ENCODE data around the gene CAAP1. TPM values are rescaled to one million over a fixed set of nuclear protein-coding genes. Genes with fewer than 3 reads are reported as not detected.
"Not testable (repeated sequence)": the region's sequence is repeated elsewhere in the genome, so short reads cannot be mapped to it uniquely, and the experiment has no call there.

Gene CAAP1
- total and polyA plus RNA-seq, 10 donors: 10.6 to 22.3 (median 13.6) TPM

- Histone ChIP-seq H3K9me3 (peaks cover 0 to 32% (median 26%) of the 10 kb centered on the region in 8 donors), H3K36me3 (peaks cover 0 to 95% (median 58%) of the 10 kb centered on the region in 6 donors), H3K4me1 (no peaks in the 10 kb centered on the region), H3K27me3 (replicated peaks in 1 of 7) (no peaks in the 10 kb centered on the region), H3K27ac (no peak overlapping the region), H3K4me3 (no peak overlapping the region)
- TF ChIP-seq CTCF (IDR thresholded peaks at IDR 0.05 in 8 of 11, conservative IDR thresholded peaks at IDR 0.05 in 3 of 11) (no peak), POLR2A (IDR thresholded peaks at IDR 0.05) (no peak), POLR2AphosphoS5 (IDR thresholded peaks at IDR 0.05) (no peak)
- intact Hi-C loops (cut with DNase I; ENCODE audit: low total_unique reads): no loop called here
- no peak for DNase-seq
- WGBS, 5 donors: 85 to 100% (median 96%) methylated on average over 4 of the region's 4 CpGs
Measured at GRCh38 chr9:26880262-26880661, 12.3 kb downstream of the CAAP1 start.

DNA sequence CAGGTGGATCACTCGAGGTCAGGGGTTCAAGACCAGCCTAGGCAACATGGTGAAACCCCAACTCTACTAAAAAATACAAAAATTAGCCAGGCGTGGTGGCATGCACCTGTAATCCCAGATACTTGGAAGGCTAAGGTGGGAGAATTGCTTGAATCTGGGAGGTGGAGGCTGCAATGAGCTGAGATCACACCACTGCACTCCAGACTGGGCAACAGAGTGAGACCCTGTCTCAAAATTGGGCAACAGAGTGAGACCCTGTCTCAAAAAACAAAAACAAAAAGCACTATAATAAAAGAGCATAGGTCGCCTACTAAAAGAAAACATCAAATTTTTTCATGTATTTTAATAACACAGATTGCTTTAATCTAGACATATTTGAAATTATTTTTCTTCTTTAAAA is 17.4 kb downstream of the CAAP1 start:
- H3K4me1 ChIP-seq; H3K4me3 ChIP-seq; H3K27me3 ChIP-seq (replicated peaks in 1 of 7); intact Hi-C loops (cut with DNase I; ENCODE audit: low total_unique reads); DNase-seq; H3K27ac ChIP-seq: not testable (repeated sequence)
- 90 to 97% (median 92%) methylated on average over 3 of the region's 3 CpGs for WGBS, 5 donors
- Histone ChIP-seq H3K9me3 (peaks cover 0 to 16% (median 13%) of the 10 kb centered on the region in 8 donors), H3K36me3 (peaks cover 0 to 62% (median 34%) of the 10 kb centered on the region in 6 donors)

DNA sequence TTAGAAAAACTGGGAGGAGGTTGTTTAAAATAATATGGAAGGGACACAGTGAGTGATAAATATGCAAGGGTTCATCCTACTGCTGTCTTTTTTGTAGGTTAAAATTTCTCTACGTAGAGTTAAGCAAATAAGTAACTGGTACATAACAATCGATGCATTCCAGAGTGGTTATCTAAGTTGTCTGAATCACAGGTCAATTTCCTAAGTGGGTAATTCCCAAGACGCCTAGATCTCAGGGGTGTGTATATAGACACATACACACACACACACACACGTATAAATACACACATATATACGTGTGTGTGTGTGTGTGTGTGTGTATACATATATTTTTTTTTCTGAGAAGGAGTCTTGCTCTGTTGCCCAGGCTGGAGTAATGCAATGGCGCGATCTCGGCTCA is 22.3 kb downstream of the CAAP1 start:
- H3K9me3 ChIP-seq: no peaks in the 10 kb centered on the region
- H3K36me3 ChIP-seq: peaks cover 0 to 61% (median 7%) of the 10 kb centered on the region in 6 donors
- H3K27ac ChIP-seq: no peak overlapping the region
- intact Hi-C loops (cut with DNase I; ENCODE audit: low total_unique reads): no loop called here
- no peaks in the 10 kb centered on the region for H3K4me1 ChIP-seq
- H3K27me3 ChIP-seq (replicated peaks in 1 of 7): no peaks in the 10 kb centered on the region
- no peak overlapping the region for H3K4me3 ChIP-seq
- TF ChIP-seq CTCF (IDR thresholded peaks at IDR 0.05 in 8 of 11, conservative IDR thresholded peaks at IDR 0.05 in 3 of 11): no peak
- no peak for DNase-seq
- WGBS, 5 donors: 87 to 98% (median 94%) methylated on average over 8 of the region's 8 CpGs

GRCh38 chr9:26863074-26863473 is 29.5 kb downstream of the CAAP1 start:
- no peak for DNase-seq
- no peaks in the 10 kb centered on the region for H3K9me3 ChIP-seq
- H3K4me3 ChIP-seq: no peak overlapping the region
- H3K27ac ChIP-seq: no peak overlapping the region
- TF ChIP-seq POLR2AphosphoS5 (IDR thresholded peaks at IDR 0.05) (no peak), CTCF (IDR thresholded peaks at IDR 0.05 in 8 of 11, conservative IDR thresholded peaks at IDR 0.05 in 3 of 11) (no peak), POLR2A (IDR thresholded peaks at IDR 0.05) (no peak)
- intact Hi-C loops (cut with DNase I; ENCODE audit: low total_unique reads): no loop called here
- H3K36me3 ChIP-seq: peaks cover 0 to 54% (median 21%) of the 10 kb centered on the region in 6 donors
- no peaks in the 10 kb centered on the region for H3K4me1 ChIP-seq
- 39 to 72% (median 68%) methylated on average over 1 of the region's 1 CpG for WGBS, 5 donors
- H3K27me3 ChIP-seq (replicated peaks in 1 of 7): no peaks in the 10 kb centered on the region
